Esophagus muscularis mucosa (tissue), 4 donors: Measurements from ENCODE around the gene EMCN.

Source experiments
- EP300 ChIP-seq: sonication (generic); formaldehyde crosslinking; IDR thresholded peaks from one replicate; pipeline ENCODE4 v1.6.1; 2017; ENCODE audit warnings: antibody characterized with exemption
- POLR2A ChIP-seq: fragments of 450-650 bp; IDR thresholded peaks from one replicate; pipeline ENCODE4 v1.6.1; 2017; ENCODE audit warnings: antibody characterized with exemption, moderate library complexity, mild to moderate bottlenecking, low read depth
- POLR2AphosphoS5 ChIP-seq, 2 donors: sonication (generic); formaldehyde crosslinking; IDR thresholded peaks; one replicate each; pipeline ENCODE4 v1.6.1; 2017; ENCODE audit warnings: antibody characterized with exemption in 2 of 2
- TF ChIP-seq, protein P1 (sequence below), 3 experiments: fragments of 200-600 bp in 2 of 3; fragments of 450-650 bp in 1 of 3; sonication (generic) in 2 of 3; IDR thresholded peaks; one replicate each; pipeline ENCODE4 v1.5.1; 2017 to 2019; ENCODE audit warnings: antibody characterized with exemption in 3 of 3, mild to moderate bottlenecking in 2 of 3, moderate library complexity in 1 of 3

DNA sequence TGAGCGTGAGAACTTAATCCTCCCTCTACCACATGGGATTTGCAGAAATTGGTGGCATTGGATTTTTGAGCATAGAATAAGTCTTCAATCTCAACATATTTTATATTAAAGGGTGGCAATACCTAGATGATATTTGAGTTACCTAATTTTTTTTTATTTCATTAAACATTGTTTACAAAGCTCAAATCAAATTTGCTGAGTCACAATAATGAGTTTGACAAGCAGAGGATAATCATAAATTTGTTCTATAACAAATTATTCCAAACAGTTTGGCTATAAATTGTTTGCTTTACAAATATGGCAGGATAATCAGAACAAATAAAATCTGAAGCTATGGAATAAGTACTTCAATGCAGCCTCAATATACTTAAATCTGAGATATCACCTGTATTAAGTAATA is 22.7 kb downstream of the EMCN start:
- TF ChIP-seq, protein P1, sequence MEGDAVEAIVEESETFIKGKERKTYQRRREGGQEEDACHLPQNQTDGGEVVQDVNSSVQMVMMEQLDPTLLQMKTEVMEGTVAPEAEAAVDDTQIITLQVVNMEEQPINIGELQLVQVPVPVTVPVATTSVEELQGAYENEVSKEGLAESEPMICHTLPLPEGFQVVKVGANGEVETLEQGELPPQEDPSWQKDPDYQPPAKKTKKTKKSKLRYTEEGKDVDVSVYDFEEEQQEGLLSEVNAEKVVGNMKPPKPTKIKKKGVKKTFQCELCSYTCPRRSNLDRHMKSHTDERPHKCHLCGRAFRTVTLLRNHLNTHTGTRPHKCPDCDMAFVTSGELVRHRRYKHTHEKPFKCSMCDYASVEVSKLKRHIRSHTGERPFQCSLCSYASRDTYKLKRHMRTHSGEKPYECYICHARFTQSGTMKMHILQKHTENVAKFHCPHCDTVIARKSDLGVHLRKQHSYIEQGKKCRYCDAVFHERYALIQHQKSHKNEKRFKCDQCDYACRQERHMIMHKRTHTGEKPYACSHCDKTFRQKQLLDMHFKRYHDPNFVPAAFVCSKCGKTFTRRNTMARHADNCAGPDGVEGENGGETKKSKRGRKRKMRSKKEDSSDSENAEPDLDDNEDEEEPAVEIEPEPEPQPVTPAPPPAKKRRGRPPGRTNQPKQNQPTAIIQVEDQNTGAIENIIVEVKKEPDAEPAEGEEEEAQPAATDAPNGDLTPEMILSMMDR (IDR thresholded peaks at IDR 0.05), result no peak
- TF ChIP-seq POLR2A, result no peak
- TF ChIP-seq POLR2AphosphoS5 (IDR thresholded peaks at IDR 0.05), result no peak
- no peak for TF ChIP-seq EP300
